K562 (cell line): Measurements from ENCODE around the gene LBH.

Experiments
- BACH1 ChIP-seq: fragments of 200-800 bp; sonication (Bioruptor generic); IDR thresholded peaks from 2 replicates; pipeline ENCODE4 v1.6.1; 2016; ENCODE audit warnings: missing genetic modification characterization, missing compliant biosample characterization
- CHD2 ChIP-seq: IDR thresholded peaks from 2 replicates; pipeline ENCODE4 v1.6.1; 2011; ENCODE audit warnings: low read depth, low read length
- GABPA ChIP-seq: fragments of 200-800 bp; sonication (Bioruptor generic); conservative IDR thresholded peaks from 2 replicates; pipeline ENCODE4 v1.6.1; 2016; ENCODE audit warnings: low read depth, missing genetic modification characterization, missing compliant biosample characterization
- HDAC6 ChIP-seq: IDR thresholded peaks from 2 replicates; pipeline ENCODE4 v1.6.1; 2012; ENCODE audit warnings: low read depth, mild to moderate bottlenecking, control low read depth, inconsistent platforms, low read length, moderate library complexity

DNA sequence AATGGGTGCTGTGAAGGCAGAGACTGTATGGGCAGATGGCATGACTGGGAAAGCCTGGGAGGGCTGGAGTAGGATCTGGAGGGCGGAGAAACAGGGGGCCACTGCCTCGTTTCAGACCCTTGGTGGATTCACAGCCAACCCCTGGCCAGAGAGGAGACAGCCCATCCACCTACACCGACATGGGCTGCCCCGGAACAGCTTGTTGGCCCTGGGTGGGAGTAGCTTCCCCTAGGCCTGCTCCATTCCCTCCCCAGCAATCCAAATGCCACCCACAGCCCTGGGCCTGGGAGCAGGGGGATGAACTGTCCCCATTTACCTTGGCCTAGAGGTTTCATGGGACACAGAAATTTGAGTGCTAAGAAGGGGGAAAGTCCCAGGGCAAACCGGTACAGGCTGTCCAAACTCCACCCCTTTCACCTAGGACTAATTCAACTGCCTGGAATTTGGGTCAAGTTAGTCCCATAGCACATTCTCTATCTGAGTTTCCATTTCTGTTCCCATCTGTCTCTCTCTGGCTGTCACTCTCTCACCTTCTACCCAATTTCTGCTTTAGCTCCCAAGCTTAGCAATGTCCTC is 37.0 kb downstream of the LBH start:
- TF ChIP-seq HDAC6 (no peak), GABPA (tag) (no peak), CHD2 (no peak), BACH1 (tag) (no peak)
